IMR-90 (cell line): Measurements from ENCODE around the gene SHISAL2B. TPM values are rescaled to one million over a fixed set of nuclear protein-coding genes. Genes with fewer than 3 reads are reported as not detected.

Source experiments
- ATAC-seq: fragments of 200-7000 bp; cut with Tn5 transposase; 2 replicates; pipeline ENCODE4 v1.9.1; 2020; ENCODE audit warnings: low read depth, mild to moderate bottlenecking, moderate library complexity
- BruUV-seq: library from RNA; stranded (reverse); fragments of 400-500 nt; replicated peaks from 2 replicates; lab custom pipeline; 2021; lab: Mats Ljungman, UMichigan
- CTCF ChIA-PET: fragments of 300-600 bp; formaldehyde crosslinking; extraction: SDS; loops from one replicate; lab custom pipeline; 2021; ENCODE audit warnings: antibody characterized with exemption; lab: Yijun Ruan, JAX
- POLR2A ChIA-PET: fragments of 300-600 bp; sonication (Branson Sonifier 250); formaldehyde crosslinking; loops from one replicate; lab custom pipeline; 2022; ENCODE audit warnings: antibody characterized with exemption; ENCODE audit not compliant: unreplicated experiment; lab: Charles Lee
- DNase-seq: peaks from one replicate; pipeline ENCODE4 v3.0.0; 2013
- H2AFZ ChIP-seq: replicated peaks from 2 replicates; pipeline ENCODE3; 2013; ENCODE audit warnings: low read length, mild to moderate bottlenecking; ENCODE audit not compliant: poor library complexity
- H2AK5ac ChIP-seq: 2 replicates; pipeline ENCODE4 v1.6.1; 2013; ENCODE audit warnings: low read depth, low read length, inconsistent platforms
- H2AK9ac ChIP-seq: replicated peaks from 2 replicates; pipeline ENCODE3; 2013; ENCODE audit warnings: mild to moderate bottlenecking, low read depth, low read length, moderate library complexity; ENCODE audit not compliant: poor library complexity
- H2BK120ac ChIP-seq: 2 replicates; pipeline ENCODE4 v1.6.1; 2013; ENCODE audit warnings: low read depth, low read length, inconsistent platforms
- H2BK15ac ChIP-seq: 3 replicates; pipeline ENCODE4 v1.6.1; 2013; ENCODE audit warnings: low read depth, low read length, inconsistent platforms
- H2BK20ac ChIP-seq: 2 replicates; pipeline ENCODE4 v1.6.1; 2013; ENCODE audit warnings: low read depth, mild to moderate bottlenecking, inconsistent platforms, low read length, moderate library complexity
- H2BK5ac ChIP-seq: 2 replicates; pipeline ENCODE4 v1.6.1; 2013; ENCODE audit warnings: mild to moderate bottlenecking, low read depth, low read length, inconsistent platforms; ENCODE audit not compliant: poor library complexity, severe bottlenecking
- H3K14ac ChIP-seq: replicated peaks from 2 replicates; pipeline ENCODE4 v1.6.1; 2013; ENCODE audit warnings: low read depth, low read length, inconsistent platforms
- H3K18ac ChIP-seq: 2 replicates; pipeline ENCODE4 v1.6.1; 2013; ENCODE audit warnings: low read depth, low read length, control low read depth
- H3K23ac ChIP-seq: 2 replicates; pipeline ENCODE4 v1.6.1; 2013; ENCODE audit warnings: low read depth, low read length, inconsistent platforms
- H3K27ac ChIP-seq: 2 replicates; pipeline ENCODE4 v1.5.1; 2013; ENCODE audit warnings: mild to moderate bottlenecking, control low read depth, low read length; ENCODE audit not compliant: insufficient read depth
- H3K27me3 ChIP-seq: 2 replicates; pipeline ENCODE4 v1.6.1; 2013; ENCODE audit warnings: low read length; ENCODE audit not compliant: control insufficient read depth, insufficient read depth
- H3K36me3 ChIP-seq: 2 replicates; pipeline ENCODE4 v1.6.1; 2013; ENCODE audit warnings: low read length, mixed read lengths; ENCODE audit not compliant: control insufficient read depth, insufficient read depth
- H3K4ac ChIP-seq: 2 replicates; pipeline ENCODE4 v1.6.1; 2013; ENCODE audit warnings: low read depth, low read length, inconsistent platforms
- H3K4me1 ChIP-seq: 2 replicates; pipeline ENCODE4 v1.6.1; 2013; ENCODE audit warnings: low read length, mixed read lengths; ENCODE audit not compliant: control insufficient read depth, insufficient read depth
- H3K4me2 ChIP-seq: 2 replicates; pipeline ENCODE4 v1.6.1; 2013; ENCODE audit warnings: low read depth, mild to moderate bottlenecking, control low read depth, low read length, moderate library complexity
- H3K4me3 ChIP-seq: 2 replicates; pipeline ENCODE4 v1.5.1; 2013; ENCODE audit warnings: low read depth, mild to moderate bottlenecking, control low read depth, low read length, moderate library complexity; ENCODE audit not compliant: insufficient read depth
- H3K56ac ChIP-seq: 2 replicates; pipeline ENCODE4 v1.6.1; 2013; ENCODE audit warnings: low read length, inconsistent platforms; ENCODE audit not compliant: insufficient read depth; ENCODE audit errors: extremely low read depth
- H3K79me1 ChIP-seq, 2 experiments: 2 replicates each; pipeline ENCODE4 v1.6.1; 2013; ENCODE audit warnings: low read length in 2 of 2, inconsistent platforms in 1 of 2, low read depth in 1 of 2
- H3K9ac ChIP-seq: 2 replicates; pipeline ENCODE4 v1.6.1; 2013; ENCODE audit warnings: low read depth, low read length, control low read depth
- H3K9me1 ChIP-seq: 2 replicates; pipeline ENCODE4 v1.6.1; 2013; ENCODE audit warnings: low read length, inconsistent platforms; ENCODE audit not compliant: insufficient read depth
- H3K9me3 ChIP-seq: 2 replicates; pipeline ENCODE4 v1.6.1; 2013; ENCODE audit warnings: low read length; ENCODE audit not compliant: control insufficient read depth, insufficient read depth
- H4K20me1 ChIP-seq: 2 replicates; pipeline ENCODE4 v1.6.1; 2013; ENCODE audit warnings: low read length, inconsistent platforms; ENCODE audit not compliant: insufficient read depth
- H4K5ac ChIP-seq: 2 replicates; pipeline ENCODE4 v1.6.1; 2013; ENCODE audit warnings: mild to moderate bottlenecking, low read depth, low read length, control low read depth
- H4K8ac ChIP-seq, 2 experiments: 2 replicates each; pipeline ENCODE4 v1.6.1; 2013; ENCODE audit warnings: low read depth in 2 of 2, low read length in 2 of 2, control low read depth in 1 of 2, inconsistent platforms in 1 of 2
- H4K91ac ChIP-seq: 2 replicates; pipeline ENCODE4 v1.6.1; 2013; ENCODE audit warnings: low read depth, low read length, inconsistent platforms; ENCODE audit not compliant: insufficient read depth
- BHLHE40 ChIP-seq: fragments of 150-350 bp; IDR thresholded peaks from 2 replicates; pipeline ENCODE4 v1.6.1; 2016; ENCODE audit warnings: mild to moderate bottlenecking, low read depth, low read length
- CEBPB ChIP-seq: IDR thresholded peaks from 2 replicates; pipeline ENCODE4 v1.6.1; 2012; ENCODE audit warnings: low read depth, low read length, improper control_type of control experiment
- CHD1 ChIP-seq: IDR thresholded peaks from 2 replicates; pipeline ENCODE4 v1.6.1; 2012; ENCODE audit warnings: low read depth, low read length, improper control_type of control experiment
- CTCF ChIP-seq: conservative IDR thresholded peaks from 2 replicates; pipeline ENCODE4 v1.5.1; 2012; ENCODE audit warnings: mild to moderate bottlenecking, low read depth, low read length, improper control_type of control experiment
- ELK1 ChIP-seq: fragments of 150-350 bp; IDR thresholded peaks from 2 replicates; pipeline ENCODE4 v1.6.1; 2016; ENCODE audit warnings: low read depth, mild to moderate bottlenecking, low read length, moderate library complexity, borderline replicate concordance
- FOS ChIP-seq: fragments of 150-350 bp; IDR thresholded peaks from 2 replicates; pipeline ENCODE4 v1.6.1; 2016; ENCODE audit warnings: low read depth, low read length
- MAFK ChIP-seq: IDR thresholded peaks from 2 replicates; pipeline ENCODE4 v1.6.1; 2012; ENCODE audit warnings: low read depth, low read length, improper control_type of control experiment
- MAZ ChIP-seq: IDR thresholded peaks from 2 replicates; pipeline ENCODE4 v1.6.1; 2012; ENCODE audit warnings: low read depth, mild to moderate bottlenecking, low read length, improper control_type of control experiment, moderate library complexity, borderline replicate concordance
- MXI1 ChIP-seq: IDR thresholded peaks from 2 replicates; pipeline ENCODE4 v1.6.1; 2012; ENCODE audit warnings: low read depth, mild to moderate bottlenecking, low read length, moderate library complexity, borderline replicate concordance
- NFE2L2 ChIP-seq: fragments of 150-350 bp; IDR thresholded peaks from 2 replicates; pipeline ENCODE4 v1.6.1; 2016; ENCODE audit warnings: low read depth, mild to moderate bottlenecking, low read length
- POLR2A ChIP-seq: IDR thresholded peaks from 2 replicates; pipeline ENCODE4 v1.6.1; 2012; ENCODE audit warnings: mild to moderate bottlenecking, low read depth, low read length
- RAD21 ChIP-seq: IDR thresholded peaks from 2 replicates; pipeline ENCODE4 v1.6.1; 2012; ENCODE audit warnings: low read length, improper control_type of control experiment
- RCOR1 ChIP-seq: IDR thresholded peaks from 2 replicates; pipeline ENCODE4 v1.6.1; 2012; ENCODE audit warnings: mild to moderate bottlenecking, low read length, improper control_type of control experiment; ENCODE audit not compliant: insufficient replicate concordance
- RFX5 ChIP-seq: IDR thresholded peaks from 2 replicates; pipeline ENCODE4 v1.8.0; 2012; ENCODE audit warnings: low read depth, mild to moderate bottlenecking, low read length, moderate library complexity
- SMC3 ChIP-seq: fragments of 150-350 bp; IDR thresholded peaks from 2 replicates; pipeline ENCODE4 v1.6.1; 2016; ENCODE audit warnings: low read depth, mild to moderate bottlenecking, antibody characterized with exemption, low read length, moderate library complexity
- USF2 ChIP-seq: fragments of 150-350 bp; IDR thresholded peaks from 2 replicates; pipeline ENCODE4 v1.6.1; 2017; ENCODE audit warnings: mild to moderate bottlenecking, antibody characterized with exemption, low read length, low read depth
- WGBS, 2 experiments: methylation state at CpG; one replicate each; pipeline versions ENCODE4 v1.1.5 to v1.1.7; 2013; ENCODE audit warnings: missing lambda C conversion rate in 2 of 2; ENCODE audit not compliant: insufficient read length in 1 of 2; ENCODE audit errors: extremely low coverage in 2 of 2; 5-methylcytosine and 5-hydroxymethylcytosine counted together
- dilution Hi-C: fragments of 300-500 bp; cut with HindIII; formaldehyde crosslinking; loops from one replicate; pipeline ENCODE4 v1.14.3; 2018; ENCODE audit warnings: low sequenced_read_pairs; ENCODE audit not compliant: unreplicated experiment
- in situ Hi-C: fragments of 300-500 bp; cut with MboI; formaldehyde crosslinking; loops from 3 replicates; pipeline ENCODE4 v1.14.3; 2019; ENCODE audit warnings: low sequenced_read_pairs, inconsistent platforms, mixed read lengths
- intact Hi-C: fragments of 100-400 bp; cut with micrococcal nuclease; formaldehyde crosslinking; loops from 2 replicates; pipeline ENCODE4 v1.10.0; 2022
- polyA plus RNA-seq, 3 experiments: library from polyadenylated mRNA; depleted of rRNA; stranded (reverse); fragments of >200 nt; gene quantifications; 2 replicates each; pipeline ENCODE4 v1.2.3, GENCODE V29; 2012; ENCODE audit warnings: low replicate concordance in 1 of 3
- total RNA-seq: library from RNA; depleted of rRNA; stranded (reverse); fragments of >200 nt; gene quantifications from 2 replicates; pipeline ENCODE4 v1.2.3, GENCODE V29; 2012

SHISAL2B gene
- total and polyA plus RNA-seq, 2 of the 4 experiments (the other 2 are of a cell fraction) = not detected

- no peak overlapping the region for H3K27ac ChIP-seq
- intact Hi-C loops (no loop called here), dilution Hi-C loops (no loop called here), in situ Hi-C loops (no loop called here)
- no peaks in the 10 kb centered on the region for H3K9me1 ChIP-seq
- no peak overlapping the region for H2BK5ac ChIP-seq
- no peak overlapping the region for H2AFZ ChIP-seq
- H4K8ac ChIP-seq = no peak overlapping the region
- no peak overlapping the region for H3K4me2 ChIP-seq
- H3K14ac ChIP-seq = no peak overlapping the region
- H2AK9ac ChIP-seq = no peak overlapping the region
- no peak overlapping the region for H3K23ac ChIP-seq
- no TSS peak for BruUV-seq
- H2BK120ac ChIP-seq = no peak overlapping the region
- no peak overlapping the region for H3K18ac ChIP-seq
- no peak overlapping the region for H4K91ac ChIP-seq
- no peak overlapping the region for H2AK5ac ChIP-seq
- 83% methylated on average over 1 of the region's 3 CpGs; no CpG with 5 or more reads in 1 of the 2 experiments for WGBS, 2 experiments
- peaks cover 56% of the 10 kb centered on the region for H3K27me3 ChIP-seq
- no peak overlapping the region for H3K56ac ChIP-seq
- ChIA-PET CTCF (no interaction called here), POLR2A (no interaction called here)
- no peak overlapping the region for H3K9ac ChIP-seq
- H4K20me1 ChIP-seq = no peaks in the 10 kb centered on the region
- H3K36me3 ChIP-seq = no peaks in the 10 kb centered on the region
- H2BK15ac ChIP-seq = no peak overlapping the region
- no peak for DNase-seq
- H3K4ac ChIP-seq = no peak overlapping the region
- no peak overlapping the region for H2BK20ac ChIP-seq
- 0 out of 2 replicates have a peak, but pooled peaks cover 5% of the 10 kb centered on the region for H3K4me1 ChIP-seq
- no peaks in the 10 kb centered on the region for H3K9me3 ChIP-seq
- no peak for ATAC-seq
- no peak for TF ChIP-seq FOS
- no peak for TF ChIP-seq RCOR1
- TF ChIP-seq USF2 = no peak
- no peak for TF ChIP-seq POLR2A
- TF ChIP-seq MAZ = no peak
- no peak for TF ChIP-seq RAD21
- no peak for TF ChIP-seq MAFK
- no peak for TF ChIP-seq RFX5
- TF ChIP-seq NFE2L2 = no peak
- no peak for TF ChIP-seq ELK1
- no peak for TF ChIP-seq CEBPB
- no peak for TF ChIP-seq BHLHE40
- TF ChIP-seq CTCF = no peak
- no peak for TF ChIP-seq SMC3
- TF ChIP-seq CHD1 = no peak
- no peak for TF ChIP-seq MXI1
- no peak overlapping the region for H3K4me3 ChIP-seq
- no peaks in the 10 kb centered on the region for H3K79me1 ChIP-seq
- H4K5ac ChIP-seq = no peak overlapping the region
Measured at GRCh38 chr5:64688965-64689364, 1.3 kb upstream of the SHISAL2B start.
